CD14-positive monocyte (primary cell): ENCODE results near the gene GAB4. TPM values are rescaled to one million over a fixed set of nuclear protein-coding genes. Genes with fewer than 3 reads are reported as not detected.

Experiments
- DNase-seq, 3 donors: peaks; one replicate each; pipeline ENCODE4 v3.0.0-alpha.2; 2011 to 2022
- H2AFZ ChIP-seq: 2 replicates; pipeline ENCODE4 v1.6.0; 2012; ENCODE audit warnings: mild to moderate bottlenecking, low read depth, low read length, inconsistent platforms; ENCODE audit not compliant: insufficient read depth, poor library complexity, severe bottlenecking
- H3K27ac ChIP-seq, 2 donors: 1 replicate in 1 of 2; 2 replicates in 1 of 2; pipeline ENCODE4 v1.5.1; 2012 to 2013; ENCODE audit warnings: low read length in 2 of 2, control low read depth in 1 of 2, inconsistent platforms in 1 of 2, low read depth in 1 of 2, mild to moderate bottlenecking in 1 of 2
- H3K27me3 ChIP-seq, 2 donors: one replicate each; pipeline versions ENCODE4 v1.6.0 to v1.6.1; 2011 to 2013; ENCODE audit warnings: low read length in 2 of 2; ENCODE audit not compliant: control insufficient read depth in 2 of 2, insufficient read depth in 2 of 2
- H3K36me3 ChIP-seq, 2 donors: replicated peaks in 1 of 2; 1 replicate in 1 of 2; 2 replicates in 1 of 2; pipeline versions ENCODE4 v1.5.1 to v1.6.1; 2012 to 2013; ENCODE audit warnings: low read length in 2 of 2, control low read depth in 1 of 2, inconsistent platforms in 1 of 2, mild to moderate bottlenecking in 1 of 2; ENCODE audit not compliant: insufficient read depth in 2 of 2, control insufficient read depth in 1 of 2
- H3K4me1 ChIP-seq, 2 donors: 1 replicate in 1 of 2; 2 replicates in 1 of 2; pipeline versions ENCODE4 v1.5.1 to v1.6.1; 2012 to 2013; ENCODE audit warnings: low read length in 2 of 2, control low read depth in 1 of 2, inconsistent platforms in 1 of 2, mild to moderate bottlenecking in 1 of 2, moderate library complexity in 1 of 2; ENCODE audit not compliant: insufficient read depth in 2 of 2, control insufficient read depth in 1 of 2
- H3K4me2 ChIP-seq: replicated peaks from 2 replicates; pipeline ENCODE3; 2012; ENCODE audit warnings: low read length, moderate library complexity, mild to moderate bottlenecking; ENCODE audit not compliant: poor library complexity, severe bottlenecking; ENCODE audit errors: extremely low read depth
- H3K4me3 ChIP-seq, 3 experiments: fragments of 200-600 bp in 1 of 3; sonication (generic) in 1 of 3; replicated peaks in 1 of 3; 1 replicate in 2 of 3; 2 replicates in 1 of 3; pipeline ENCODE4 v1.5.1; 2011 to 2013; ENCODE audit warnings: low read length in 3 of 3, mild to moderate bottlenecking in 3 of 3, control low read depth in 2 of 3, low read depth in 2 of 3, inconsistent platforms in 1 of 3, moderate library complexity in 1 of 3
- H3K79me2 ChIP-seq: 2 replicates; pipeline ENCODE4 v1.6.0; 2012; ENCODE audit warnings: mild to moderate bottlenecking, control low read depth, inconsistent platforms, low read length, moderate library complexity; ENCODE audit not compliant: insufficient read depth
- H3K9ac ChIP-seq: 2 replicates; pipeline ENCODE4 v1.6.0; 2017; ENCODE audit warnings: low read length, mild to moderate bottlenecking; ENCODE audit not compliant: insufficient read depth, poor library complexity, severe bottlenecking
- H3K9me3 ChIP-seq, 2 donors: replicated peaks in 1 of 2; 1 replicate in 1 of 2; 2 replicates in 1 of 2; pipeline versions ENCODE4 v1.5.1 to v1.6.1; 2012 to 2013; ENCODE audit warnings: low read length in 2 of 2, control low read depth in 1 of 2; ENCODE audit not compliant: control insufficient read depth in 1 of 2, insufficient read depth in 1 of 2
- H4K20me1 ChIP-seq: 2 replicates; pipeline ENCODE4 v1.6.0; 2012; ENCODE audit warnings: mild to moderate bottlenecking, low read length, control low read depth, moderate library complexity; ENCODE audit not compliant: insufficient read depth
- H3K27ac Mint-ChIP-seq, 7 donors: one replicate each; pipeline ENCODE4 v1.8.0; 2020; ENCODE audit warnings: mild to moderate bottlenecking in 7 of 7, mixed read lengths in 7 of 7, moderate library complexity in 6 of 7, inconsistent platforms in 2 of 7
- H3K27me3 Mint-ChIP-seq, 3 donors: one replicate each; pipeline ENCODE4 v1.8.0; 2021 to 2022; ENCODE audit warnings: low read depth in 3 of 3, mild to moderate bottlenecking in 3 of 3, mixed read lengths in 3 of 3, moderate library complexity in 3 of 3, inconsistent platforms in 1 of 3
- H3K36me3 Mint-ChIP-seq, 2 donors: one replicate each; pipeline ENCODE4 v1.8.0; 2020; ENCODE audit warnings: mixed read lengths in 2 of 2, inconsistent platforms in 1 of 2, mild to moderate bottlenecking in 1 of 2
- H3K4me1 Mint-ChIP-seq: one replicate; pipeline ENCODE4 v1.8.0; 2020; ENCODE audit warnings: mild to moderate bottlenecking, mixed read lengths
- H3K4me3 Mint-ChIP-seq, 2 donors: one replicate each; pipeline ENCODE4 v1.8.0; 2020; ENCODE audit warnings: mild to moderate bottlenecking in 2 of 2, mixed read lengths in 2 of 2, moderate library complexity in 1 of 2
- H3K9me3 Mint-ChIP-seq, 7 donors: one replicate each; pipeline ENCODE4 v1.8.0; 2020 to 2022; ENCODE audit warnings: mixed read lengths in 7 of 7, mild to moderate bottlenecking in 6 of 7, moderate library complexity in 6 of 7, inconsistent platforms in 2 of 7
- WGBS: methylation state at CpG from one replicate; pipeline ENCODE4 v1.1.5; 2013; ENCODE audit warnings: missing lambda C conversion rate; ENCODE audit not compliant: insufficient coverage; 5-methylcytosine and 5-hydroxymethylcytosine counted together
- intact Hi-C, 2 donors: fragments of 100-400 bp; cut with micrococcal nuclease; formaldehyde crosslinking; loops; one replicate each; pipeline versions ENCODE4 v1.15.0 to v1.15.1; 2023
- polyA plus RNA-seq, 3 donors: library from polyadenylated mRNA; depleted of rRNA in 1 of 3; unstranded in 2 of 3; stranded (reverse) in 1 of 3; fragments of 300-500 nt in 2 of 3; fragments of >200 nt in 1 of 3; fragmentation: Illumina TruSeq in 2 of 3; gene quantifications; 1 replicate in 2 of 3; 2 replicates in 1 of 3; pipeline ENCODE4 v1.2.3, GENCODE V29; 2012 to 2021
- TF ChIP-seq, protein P1 (sequence below): fragments of 200-600 bp; IDR thresholded peaks from one replicate; pipeline ENCODE4 v1.8.0; 2022; ENCODE audit warnings: antibody characterized with exemption, mild to moderate bottlenecking

The GAB4 gene
- polyA plus RNA-seq, 3 donors, result not detected

GRCh38 chr22:17056058-17056457, 48.0 kb upstream of the GAB4 start:
- Histone ChIP-seq H3K4me2 (no peak overlapping the region), H3K4me1 (no peaks in the 10 kb centered on the region), H3K9ac (no peak overlapping the region), H2AFZ (no peak overlapping the region), H3K36me3 (no peaks in the 10 kb centered on the region), H3K9me3 (no peaks in the 10 kb centered on the region), H3K27me3 (no peaks in the 10 kb centered on the region), H4K20me1 (no peaks in the 10 kb centered on the region), H3K79me2 (no peaks in the 10 kb centered on the region), H3K27ac (no peak overlapping the region), H3K4me3 (no peak overlapping the region)
- Mint-ChIP-seq H3K27ac (no peak overlapping the region), H3K27me3 (peaks cover 2 to 4% (median 2%) of the 10 kb centered on the region in 3 donors), H3K4me1 (peaks cover 8% of the 10 kb centered on the region), H3K4me3 (no peak overlapping the region), H3K9me3 (no peaks in the 10 kb centered on the region), H3K36me3 (no peaks in the 10 kb centered on the region)
- TF ChIP-seq, protein P1, sequence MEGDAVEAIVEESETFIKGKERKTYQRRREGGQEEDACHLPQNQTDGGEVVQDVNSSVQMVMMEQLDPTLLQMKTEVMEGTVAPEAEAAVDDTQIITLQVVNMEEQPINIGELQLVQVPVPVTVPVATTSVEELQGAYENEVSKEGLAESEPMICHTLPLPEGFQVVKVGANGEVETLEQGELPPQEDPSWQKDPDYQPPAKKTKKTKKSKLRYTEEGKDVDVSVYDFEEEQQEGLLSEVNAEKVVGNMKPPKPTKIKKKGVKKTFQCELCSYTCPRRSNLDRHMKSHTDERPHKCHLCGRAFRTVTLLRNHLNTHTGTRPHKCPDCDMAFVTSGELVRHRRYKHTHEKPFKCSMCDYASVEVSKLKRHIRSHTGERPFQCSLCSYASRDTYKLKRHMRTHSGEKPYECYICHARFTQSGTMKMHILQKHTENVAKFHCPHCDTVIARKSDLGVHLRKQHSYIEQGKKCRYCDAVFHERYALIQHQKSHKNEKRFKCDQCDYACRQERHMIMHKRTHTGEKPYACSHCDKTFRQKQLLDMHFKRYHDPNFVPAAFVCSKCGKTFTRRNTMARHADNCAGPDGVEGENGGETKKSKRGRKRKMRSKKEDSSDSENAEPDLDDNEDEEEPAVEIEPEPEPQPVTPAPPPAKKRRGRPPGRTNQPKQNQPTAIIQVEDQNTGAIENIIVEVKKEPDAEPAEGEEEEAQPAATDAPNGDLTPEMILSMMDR, result no peak
- intact Hi-C loops, result no loop called here
- DNase-seq, result no peak
- 91% methylated on average over 3 of the region's 5 CpGs for WGBS

DNA sequence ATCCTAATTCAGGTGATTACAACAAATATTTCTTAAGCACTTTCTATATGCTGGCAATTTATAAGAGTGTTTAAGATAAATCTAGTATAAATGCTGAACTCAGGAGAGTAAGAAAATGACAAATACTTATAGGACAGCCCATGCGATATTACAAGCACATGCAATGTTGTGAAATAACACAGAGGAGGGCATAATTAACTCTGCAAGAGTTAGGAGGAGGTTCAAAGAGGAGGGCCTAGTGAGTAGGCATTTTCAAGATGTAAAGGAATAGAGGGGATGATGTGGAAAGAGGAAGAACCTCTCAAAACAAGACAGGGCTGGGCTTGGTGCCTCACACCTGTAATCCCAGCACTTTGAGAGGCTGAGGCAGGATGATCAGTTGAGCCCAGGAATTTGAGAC, 39.6 kb upstream of the GAB4 start:
- Histone ChIP-seq H3K4me1 (peaks cover 30 to 37% of the 10 kb centered on the region in 2 donors), H3K9ac (no peak overlapping the region), H3K27ac (peak overlapping the region; percentile 30 to 46), H3K4me3 (no peak overlapping the region), H3K9me3 (no peaks in the 10 kb centered on the region), H3K4me2 (peak overlapping the region; percentile 3), H4K20me1 (no peaks in the 10 kb centered on the region), H2AFZ (no peak overlapping the region), H3K36me3 (no peaks in the 10 kb centered on the region), H3K27me3 (no peaks in the 10 kb centered on the region), H3K79me2 (no peaks in the 10 kb centered on the region)
- intact Hi-C loops, result no loop called here
- Mint-ChIP-seq H3K27me3 (peaks cover 3% of the 10 kb centered on the region in 3 donors), H3K36me3 (peaks cover 0 to 8% of the 10 kb centered on the region in 2 donors), H3K27ac (peak overlapping the region; percentile 39 to 88 (median 75)), H3K9me3 (peaks cover 0 to 2% (median 0%) of the 10 kb centered on the region in 7 donors), H3K4me1 (peaks cover 31% of the 10 kb centered on the region), H3K4me3 (no peak overlapping the region)
- no CpG with 5 or more reads among the region's 1 CpG for WGBS
- DNase-seq, result peak; percentile 33 to 41 (median 37)
- TF ChIP-seq, protein P1, result no peak
